Naive thymus-derived CD8-positive, alpha-beta T cell (primary cell): ENCODE results near the gene TMEM11. TPM values are rescaled to one million over a fixed set of nuclear protein-coding genes. Genes with fewer than 3 reads are reported as not detected.
A peak's percentile ranks its signal among the peaks of the same experiment; 100 is the strongest.

Source experiments
- ATAC-seq, 2 donors: fragments of 150-1000 bp; cut with Tn5 transposase in 1 of 2; sonication (Bioruptor Pico), chemical (Tn5 transposase) in 1 of 2; 1 replicate in 1 of 2; 2 replicates in 1 of 2; pipeline ENCODE4 v1.10.0; 2021; ENCODE audit warnings: mild to moderate bottlenecking in 2 of 2, moderate library complexity in 2 of 2
- POLR2A ChIA-PET: fragments of 350-600 bp; sonication (Branson Sonifier 250); formaldehyde crosslinking; loops from one replicate; lab custom pipeline; 2021; ENCODE audit warnings: antibody characterized with exemption; lab: Charles Lee
- DNase-seq, 10 donors: peaks; one replicate each; pipeline versions ENCODE4 v3.0.0 to v3.0.0-alpha.2; 2020 to 2022
- H3K27ac Mint-ChIP-seq, 10 donors: one replicate each; pipeline ENCODE4 v1.8.0; 2020 to 2022; ENCODE audit warnings: mild to moderate bottlenecking in 10 of 10, mixed read lengths in 10 of 10, moderate library complexity in 4 of 10, inconsistent platforms in 1 of 10
- H3K27me3 Mint-ChIP-seq, 5 donors: one replicate each; pipeline ENCODE4 v1.8.0; 2021 to 2022; ENCODE audit warnings: mixed read lengths in 5 of 5
- H3K36me3 Mint-ChIP-seq, 3 donors: one replicate each; pipeline ENCODE4 v1.8.0; 2020 to 2022; ENCODE audit warnings: mixed read lengths in 3 of 3, mild to moderate bottlenecking in 2 of 3, inconsistent platforms in 1 of 3
- H3K4me1 Mint-ChIP-seq, 4 donors: one replicate each; pipeline ENCODE4 v1.8.0; 2021 to 2022; ENCODE audit warnings: mixed read lengths in 4 of 4
- H3K4me3 Mint-ChIP-seq, 10 donors: one replicate each; pipeline ENCODE4 v1.8.0; 2020 to 2022; ENCODE audit warnings: mild to moderate bottlenecking in 10 of 10, mixed read lengths in 10 of 10, moderate library complexity in 6 of 10, inconsistent platforms in 1 of 10
- H3K9me3 Mint-ChIP-seq, 9 donors: one replicate each; pipeline ENCODE4 v1.8.0; 2020 to 2022; ENCODE audit warnings: mixed read lengths in 9 of 9, mild to moderate bottlenecking in 3 of 9, inconsistent platforms in 1 of 9, moderate library complexity in 1 of 9
- polyA plus RNA-seq, 3 donors: library from polyadenylated mRNA; unstranded; fragments of 300-500 nt; fragmentation: Illumina TruSeq; gene quantifications; one replicate each; pipeline ENCODE4 v1.2.3, GENCODE V29; 2021
- total RNA-seq, 8 experiments: library from RNA in 2 of 8; stranded (reverse) in 2 of 8; gene quantifications; one replicate each; pipeline ENCODE4 v1.2.3 and lab custom pipeline; 2021 to 2026

The TMEM11 gene
- total and polyA plus RNA-seq, 5 experiments from 2014 or later = 14.9 to 31.9 (median 19.5) TPM

DNA sequence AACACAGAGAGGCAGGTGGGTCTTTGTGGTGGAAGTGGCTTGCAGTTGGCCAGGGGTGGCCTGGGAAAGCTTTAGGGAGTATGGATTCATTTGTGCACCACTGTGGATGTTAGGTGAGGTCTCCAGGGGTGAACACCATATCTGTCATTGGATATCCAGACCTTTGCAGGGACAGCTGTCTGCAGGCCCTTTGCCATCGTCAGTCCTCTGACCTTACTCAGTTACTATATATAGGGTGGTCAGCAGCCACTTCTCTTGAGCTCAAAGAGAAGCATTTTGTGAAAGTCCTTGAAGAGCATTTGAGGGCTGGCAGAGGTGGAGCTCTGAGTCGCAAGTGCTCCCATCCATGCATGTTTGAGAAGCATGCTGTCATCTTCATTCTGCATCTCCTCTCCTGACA lies 40.4 kb downstream of the TMEM11 start:
- H3K9me3 Mint-ChIP-seq = no peaks in the 10 kb centered on the region
- POLR2A ChIA-PET = no interaction called here
- no peak for ATAC-seq
- H3K27me3 Mint-ChIP-seq = no peaks in the 10 kb centered on the region
- H3K27ac Mint-ChIP-seq = peak overlapping the region in 3 of 10 donors; percentile 3 to 79 (median 9)
- DNase-seq = no peak
- peaks cover 6 to 12% (median 7%) of the 10 kb centered on the region in 4 donors for H3K4me1 Mint-ChIP-seq
- H3K36me3 Mint-ChIP-seq = peaks cover 0 to 29% (median 11%) of the 10 kb centered on the region in 3 donors
- no peak overlapping the region for H3K4me3 Mint-ChIP-seq

GRCh38 chr17:21172846-21173245 lies 41.1 kb downstream of the TMEM11 start:
- H3K36me3 Mint-ChIP-seq = peaks cover 0 to 25% (median 11%) of the 10 kb centered on the region in 3 donors
- POLR2A ChIA-PET = no interaction called here

DNA sequence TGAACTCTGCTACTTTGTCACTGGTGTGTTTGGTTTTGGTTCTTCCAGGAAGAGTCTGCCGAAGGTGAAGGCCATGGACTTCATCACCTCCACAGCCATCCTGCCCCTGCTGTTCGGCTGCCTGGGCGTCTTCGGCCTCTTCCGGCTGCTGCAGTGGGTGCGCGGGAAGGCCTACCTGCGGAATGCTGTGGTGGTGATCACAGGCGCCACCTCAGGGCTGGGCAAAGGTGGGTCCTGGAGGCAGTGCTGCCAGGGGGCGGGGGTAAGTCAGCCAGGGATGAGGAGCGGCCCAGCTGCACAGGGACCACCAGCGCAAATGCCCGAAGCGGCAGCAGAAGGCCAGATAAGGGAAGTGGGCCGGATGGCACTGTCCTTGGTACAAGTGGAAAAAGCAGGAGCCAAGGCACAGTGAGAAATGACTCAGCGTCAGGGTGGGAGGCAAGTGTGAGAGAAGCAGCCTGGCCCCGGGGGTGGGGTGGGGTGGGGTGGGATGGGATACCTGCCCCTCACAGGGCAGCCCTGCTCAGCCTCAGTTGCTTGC lies 41.9 kb downstream of the TMEM11 start:
- H3K4me1 Mint-ChIP-seq = peaks cover 6 to 12% (median 8%) of the 10 kb centered on the region in 4 donors
- ATAC-seq (no peak), DNase-seq (no peak)
- H3K9me3 Mint-ChIP-seq = no peaks in the 10 kb centered on the region
- no peaks in the 10 kb centered on the region for H3K27me3 Mint-ChIP-seq
- H3K4me3 Mint-ChIP-seq = no peak overlapping the region
- peaks cover 0 to 25% (median 11%) of the 10 kb centered on the region in 3 donors for H3K36me3 Mint-ChIP-seq
- H3K27ac Mint-ChIP-seq = peak overlapping the region in 1 of 10 donors; percentile 57
- POLR2A ChIA-PET = no interaction called here

More at GRCh38 chr17:21172846-21173245, 41.1 kb downstream of the TMEM11 start:
- ATAC-seq (no peak), DNase-seq (no peak)
- Mint-ChIP-seq H3K4me3 (no peak overlapping the region), H3K4me1 (peaks cover 6 to 12% (median 8%) of the 10 kb centered on the region in 4 donors), H3K27me3 (no peaks in the 10 kb centered on the region), H3K9me3 (no peaks in the 10 kb centered on the region), H3K27ac (peak overlapping the region in 2 of 10 donors; percentile 9 to 32)

DNA sequence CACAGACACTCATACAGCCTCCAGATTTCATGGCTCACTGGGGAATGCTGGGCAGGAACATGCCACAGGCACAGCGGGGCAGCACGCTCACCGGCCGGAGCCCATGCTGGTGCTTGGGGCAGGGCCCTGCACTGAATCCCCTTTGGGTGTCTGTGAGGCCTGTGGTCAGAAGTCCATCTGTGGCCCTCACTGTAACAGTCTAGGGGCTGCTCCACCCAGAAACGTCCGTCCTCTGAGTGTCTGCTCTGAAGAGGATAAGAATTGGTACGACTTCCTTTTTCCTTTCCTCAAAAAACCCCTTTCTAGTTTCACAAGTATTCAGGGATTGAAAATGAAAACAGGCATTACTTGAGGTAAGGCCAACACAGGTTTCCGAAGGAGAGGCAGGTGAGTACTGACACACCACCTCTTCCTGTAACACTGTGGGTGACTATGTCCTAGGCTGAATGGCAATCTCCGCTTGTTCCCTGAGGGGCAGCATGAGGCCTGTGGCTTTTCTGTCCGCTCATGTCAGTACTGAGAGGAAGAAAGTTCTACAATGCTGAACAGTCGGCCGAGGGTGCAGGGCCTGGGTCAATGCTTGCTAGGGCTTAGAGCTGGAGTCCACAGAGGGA lies 42.5 kb downstream of the TMEM11 start:
- H3K36me3 Mint-ChIP-seq = peaks cover 0 to 27% (median 11%) of the 10 kb centered on the region in 3 donors
- POLR2A ChIA-PET = no interaction called here
- no peaks in the 10 kb centered on the region for H3K9me3 Mint-ChIP-seq
- no peak overlapping the region for H3K4me3 Mint-ChIP-seq
- no peak for DNase-seq
- H3K27ac Mint-ChIP-seq = peak overlapping the region in 5 of 10 donors; percentile 47 to 82 (median 57)
- peaks cover 6 to 12% (median 11%) of the 10 kb centered on the region in 4 donors for H3K4me1 Mint-ChIP-seq
- ATAC-seq = no peak
- no peaks in the 10 kb centered on the region for H3K27me3 Mint-ChIP-seq

GRCh38 chr17:21170809-21171208 lies 43.2 kb downstream of the TMEM11 start:
- H3K4me1 Mint-ChIP-seq = peaks cover 6 to 12% (median 11%) of the 10 kb centered on the region in 4 donors
- POLR2A ChIA-PET = no interaction called here
- ATAC-seq (no peak), DNase-seq (no peak)
- H3K27me3 Mint-ChIP-seq = no peaks in the 10 kb centered on the region
- no peak overlapping the region for H3K4me3 Mint-ChIP-seq
- H3K36me3 Mint-ChIP-seq = peaks cover 0 to 27% (median 11%) of the 10 kb centered on the region in 3 donors
- H3K9me3 Mint-ChIP-seq = no peaks in the 10 kb centered on the region
- H3K27ac Mint-ChIP-seq = peak overlapping the region in 5 of 10 donors; percentile 47 to 73 (median 62)

GRCh38 chr17:21169496-21169895 lies 44.5 kb downstream of the TMEM11 start:
- Mint-ChIP-seq H3K9me3 (no peaks in the 10 kb centered on the region), H3K27ac (no peak overlapping the region), H3K27me3 (no peaks in the 10 kb centered on the region), H3K4me3 (no peak overlapping the region), H3K4me1 (peaks cover 6 to 12% (median 11%) of the 10 kb centered on the region in 4 donors), H3K36me3 (peaks cover 0 to 26% (median 11%) of the 10 kb centered on the region in 3 donors)
- POLR2A ChIA-PET = no interaction called here
- ATAC-seq = no peak
- no peak for DNase-seq

- Mint-ChIP-seq H3K36me3 (peaks cover 0 to 18% (median 8%) of the 10 kb centered on the region in 3 donors), H3K4me3 (no peak overlapping the region), H3K27me3 (no peaks in the 10 kb centered on the region), H3K27ac (peak overlapping the region in 1 of 10 donors; percentile 77), H3K9me3 (no peaks in the 10 kb centered on the region), H3K4me1 (peaks cover 6 to 12% (median 10%) of the 10 kb centered on the region in 4 donors)
- no peak for ATAC-seq
- no peak for DNase-seq
- POLR2A ChIA-PET = no interaction called here
Measured at GRCh38 chr17:21168555-21168865, 45.5 kb downstream of the TMEM11 start.

- POLR2A ChIA-PET = no interaction called here
- Mint-ChIP-seq H3K27me3 (no peaks in the 10 kb centered on the region), H3K4me3 (no peak overlapping the region), H3K9me3 (no peaks in the 10 kb centered on the region), H3K27ac (peak overlapping the region in 2 of 10 donors; percentile 71 to 85), H3K36me3 (peaks cover 0 to 9% (median 2%) of the 10 kb centered on the region in 3 donors), H3K4me1 (peaks cover 9 to 14% (median 11%) of the 10 kb centered on the region in 4 donors)
- ATAC-seq (no peak), DNase-seq (no peak)
Measured at GRCh38 chr17:21167303-21167702, 46.7 kb downstream of the TMEM11 start.

DNA sequence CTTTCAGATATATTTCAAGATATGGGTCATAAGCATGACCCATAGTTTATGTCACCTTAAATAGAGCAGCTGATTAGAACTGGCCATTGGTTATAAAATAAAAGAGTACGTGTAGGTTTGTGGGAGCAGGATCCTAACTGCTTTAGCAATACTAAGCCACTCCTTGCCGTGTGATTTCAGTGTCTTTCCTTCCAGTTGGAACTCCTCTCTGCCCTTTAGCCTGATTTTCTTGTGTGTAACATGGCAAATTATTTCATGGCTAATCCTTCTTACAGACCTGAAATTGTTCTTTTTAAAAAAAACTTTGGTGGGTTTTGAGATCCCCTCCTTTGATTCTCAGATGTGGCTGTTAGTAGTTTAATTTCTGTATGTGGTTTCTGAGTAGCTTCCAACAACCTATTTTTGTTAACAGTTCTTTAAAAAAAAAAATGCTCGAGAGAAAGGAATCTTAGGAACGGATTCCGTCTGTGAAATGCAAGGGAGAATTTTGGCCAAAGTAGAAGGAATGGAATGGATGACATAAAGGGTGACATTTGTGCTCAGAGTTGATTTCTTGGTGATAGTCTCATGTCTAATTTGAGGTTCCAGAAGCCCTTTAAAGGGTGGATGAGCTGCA lies 47.3 kb downstream of the TMEM11 start:
- Mint-ChIP-seq H3K4me1 (peaks cover 10 to 16% (median 14%) of the 10 kb centered on the region in 4 donors), H3K36me3 (peaks cover 0 to 5% (median 2%) of the 10 kb centered on the region in 3 donors), H3K9me3 (no peaks in the 10 kb centered on the region), H3K27me3 (no peaks in the 10 kb centered on the region), H3K27ac (no peak overlapping the region), H3K4me3 (no peak overlapping the region)
- POLR2A ChIA-PET = no interaction called here
- no peak for ATAC-seq
- no peak for DNase-seq

DNA sequence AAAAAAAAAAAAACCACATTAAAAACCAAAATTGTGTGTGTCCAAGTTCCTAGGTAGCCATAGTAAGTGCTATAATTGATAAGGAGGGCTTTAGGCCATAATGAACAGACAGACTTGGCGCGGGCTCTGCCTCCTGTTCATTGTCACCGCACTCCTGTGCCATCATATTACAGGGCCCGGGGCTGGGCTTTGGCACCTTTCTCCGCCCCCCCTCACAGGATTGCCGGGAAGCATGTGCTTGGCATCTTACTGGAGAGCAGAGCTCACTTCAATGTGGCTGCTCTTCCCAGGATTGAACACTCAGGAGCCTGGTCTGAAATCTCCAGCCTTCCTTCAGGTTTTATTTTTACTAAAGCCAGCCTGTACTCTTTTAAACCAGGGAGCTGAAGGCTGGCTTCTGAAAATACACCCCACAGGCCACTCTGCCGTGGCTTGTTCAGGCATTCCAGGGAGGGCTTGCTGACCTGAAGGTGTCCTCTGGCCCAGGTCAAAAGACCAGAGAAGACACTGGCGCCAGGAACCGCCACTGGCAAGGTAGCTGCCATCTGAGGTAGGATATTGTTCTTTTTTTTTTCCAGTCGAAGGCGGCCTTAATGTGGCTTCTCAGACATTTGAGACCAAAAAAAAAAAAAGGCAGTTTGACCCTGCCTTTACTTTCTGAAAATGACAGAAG lies 47.9 kb downstream of the TMEM11 start:
- POLR2A ChIA-PET = no interaction called here

DNA sequence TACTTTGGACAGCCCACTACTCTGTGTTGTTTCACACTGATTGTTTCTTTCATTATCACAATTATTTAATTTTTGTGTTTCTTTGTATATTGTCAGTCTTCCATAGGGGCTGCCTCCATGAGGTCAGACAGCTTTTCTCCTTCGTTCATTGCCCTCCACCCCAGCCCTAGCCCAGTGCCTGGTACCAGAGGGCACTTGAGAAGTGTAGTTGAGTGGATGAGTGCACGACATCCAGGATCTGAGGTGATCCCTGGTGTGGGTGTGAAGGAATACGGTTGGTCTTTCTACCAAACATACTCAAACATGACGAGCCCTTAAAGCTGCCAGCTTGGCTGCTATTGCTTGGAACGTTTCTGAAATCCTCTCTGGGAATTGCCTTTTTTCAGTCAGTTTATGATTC lies 49.3 kb downstream of the TMEM11 start:
- H3K4me3 Mint-ChIP-seq = no peak overlapping the region
- ATAC-seq (no peak), DNase-seq (no peak)
- no peaks in the 10 kb centered on the region for H3K27me3 Mint-ChIP-seq
- POLR2A ChIA-PET = interaction anchor here (0.8 kb wide), 1 partner anchor 47 kb away, joined by 3 read pairs; no protein-coding TSS in a partner anchor
- no peaks in the 10 kb centered on the region for H3K9me3 Mint-ChIP-seq
- H3K36me3 Mint-ChIP-seq = peaks cover 0 to 2% (median 0%) of the 10 kb centered on the region in 3 donors
- peaks cover 4 to 19% (median 12%) of the 10 kb centered on the region in 4 donors for H3K4me1 Mint-ChIP-seq
- peak overlapping the region in 2 of 10 donors; percentile 63 to 72 for H3K27ac Mint-ChIP-seq

More for the DNA sequence above, 47.9 kb downstream of the TMEM11 start:
- H3K4me3 Mint-ChIP-seq = no peak overlapping the region
- no peaks in the 10 kb centered on the region for H3K9me3 Mint-ChIP-seq
- ATAC-seq = no peak
- no peaks in the 10 kb centered on the region for H3K27me3 Mint-ChIP-seq
- H3K36me3 Mint-ChIP-seq = peaks cover 0 to 3% (median 2%) of the 10 kb centered on the region in 3 donors
- DNase-seq = no peak
- H3K27ac Mint-ChIP-seq = no peak overlapping the region
- H3K4me1 Mint-ChIP-seq = peaks cover 9 to 17% (median 14%) of the 10 kb centered on the region in 4 donors

GRCh38 chr17:21164216-21164615 lies 49.7 kb downstream of the TMEM11 start:
- H3K4me3 Mint-ChIP-seq = no peak overlapping the region
- no peak for DNase-seq
- peak overlapping the region in 3 of 10 donors; percentile 56 to 69 (median 63) for H3K27ac Mint-ChIP-seq
- peaks cover 0 to 2% (median 0%) of the 10 kb centered on the region in 3 donors for H3K36me3 Mint-ChIP-seq
- POLR2A ChIA-PET = interaction anchor here (0.8 kb wide), 1 partner anchor 48 kb away, joined by 3 read pairs; no protein-coding TSS in a partner anchor
- H3K27me3 Mint-ChIP-seq = no peaks in the 10 kb centered on the region
- H3K9me3 Mint-ChIP-seq = no peaks in the 10 kb centered on the region
- peaks cover 4 to 19% (median 12%) of the 10 kb centered on the region in 4 donors for H3K4me1 Mint-ChIP-seq
- no peak for ATAC-seq
